ENCODE results near the gene MACROD2. TPM values are rescaled to one million over a fixed set of nuclear protein-coding genes. Genes with fewer than 3 reads are reported as not detected.
A peak's percentile ranks its signal among the peaks of the same experiment; 100 is the strongest.

The MACROD2 gene
- total and polyA plus RNA-seq, 4 donors = 13.0 to 67.1 (median 20.7) TPM

DNA sequence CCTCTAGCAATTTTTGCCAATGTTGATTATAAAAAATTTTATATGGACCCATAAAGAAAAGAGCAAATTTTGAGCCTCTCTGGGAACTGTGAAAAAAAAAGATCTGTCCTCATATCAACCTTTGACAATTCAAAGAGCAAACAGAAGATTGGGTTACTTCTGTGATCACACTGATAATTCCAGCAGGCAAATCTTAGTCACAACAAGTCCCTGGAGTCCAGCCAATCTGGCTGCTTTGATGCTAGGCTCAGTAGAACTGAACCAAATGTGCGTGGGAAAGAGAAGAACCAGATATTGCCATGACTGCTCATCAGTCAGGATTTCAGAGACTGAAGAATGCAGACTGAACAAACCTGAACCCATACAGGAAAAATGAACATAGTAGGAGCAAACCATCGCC lies 780.5 kb downstream of the MACROD2 start:
- no peaks in the 10 kb centered on the region for H3K27me3 ChIP-seq (ENCODE audit: control insufficient read depth in 3 of 3, insufficient read depth in 3 of 3, low read length in 2 of 3)
- no peaks in the 10 kb centered on the region for H3K36me3 ChIP-seq (ENCODE audit: control insufficient read depth in 4 of 4, insufficient read depth in 4 of 4, low read length in 4 of 4)
- TF ChIP-seq, protein P1, sequence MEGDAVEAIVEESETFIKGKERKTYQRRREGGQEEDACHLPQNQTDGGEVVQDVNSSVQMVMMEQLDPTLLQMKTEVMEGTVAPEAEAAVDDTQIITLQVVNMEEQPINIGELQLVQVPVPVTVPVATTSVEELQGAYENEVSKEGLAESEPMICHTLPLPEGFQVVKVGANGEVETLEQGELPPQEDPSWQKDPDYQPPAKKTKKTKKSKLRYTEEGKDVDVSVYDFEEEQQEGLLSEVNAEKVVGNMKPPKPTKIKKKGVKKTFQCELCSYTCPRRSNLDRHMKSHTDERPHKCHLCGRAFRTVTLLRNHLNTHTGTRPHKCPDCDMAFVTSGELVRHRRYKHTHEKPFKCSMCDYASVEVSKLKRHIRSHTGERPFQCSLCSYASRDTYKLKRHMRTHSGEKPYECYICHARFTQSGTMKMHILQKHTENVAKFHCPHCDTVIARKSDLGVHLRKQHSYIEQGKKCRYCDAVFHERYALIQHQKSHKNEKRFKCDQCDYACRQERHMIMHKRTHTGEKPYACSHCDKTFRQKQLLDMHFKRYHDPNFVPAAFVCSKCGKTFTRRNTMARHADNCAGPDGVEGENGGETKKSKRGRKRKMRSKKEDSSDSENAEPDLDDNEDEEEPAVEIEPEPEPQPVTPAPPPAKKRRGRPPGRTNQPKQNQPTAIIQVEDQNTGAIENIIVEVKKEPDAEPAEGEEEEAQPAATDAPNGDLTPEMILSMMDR (IDR thresholded peaks at IDR 0.05; ENCODE audit: control extremely low read depth, extremely low read depth) = no peak
- no peaks in the 10 kb centered on the region for H3K4me1 ChIP-seq (ENCODE audit: control insufficient read depth in 5 of 5, insufficient read depth in 5 of 5, low read length in 5 of 5)
- DNase-seq (peak in 1 of 3 donors; percentile 47), ATAC-seq (ENCODE audit: insufficient read depth, low FRiP score) (no peak)
- H3K4me3 ChIP-seq = no peak overlapping the region
- WGBS, 2 donors = 68 to 94% methylated on average over 2 of the region's 2 CpGs
- H3K9ac ChIP-seq (ENCODE audit: insufficient read depth in 1 of 2, low read length in 2 of 2) = no peak overlapping the region
- no peak overlapping the region for H3K27ac ChIP-seq (ENCODE audit: low read depth in 1 of 2, low read length in 1 of 2)
- peaks cover 0 to 4% (median 0%) of the 10 kb centered on the region in 4 donors for H3K9me3 ChIP-seq (ENCODE audit: control insufficient read depth in 4 of 4, insufficient read depth in 3 of 4, low read length in 3 of 4)

DNA sequence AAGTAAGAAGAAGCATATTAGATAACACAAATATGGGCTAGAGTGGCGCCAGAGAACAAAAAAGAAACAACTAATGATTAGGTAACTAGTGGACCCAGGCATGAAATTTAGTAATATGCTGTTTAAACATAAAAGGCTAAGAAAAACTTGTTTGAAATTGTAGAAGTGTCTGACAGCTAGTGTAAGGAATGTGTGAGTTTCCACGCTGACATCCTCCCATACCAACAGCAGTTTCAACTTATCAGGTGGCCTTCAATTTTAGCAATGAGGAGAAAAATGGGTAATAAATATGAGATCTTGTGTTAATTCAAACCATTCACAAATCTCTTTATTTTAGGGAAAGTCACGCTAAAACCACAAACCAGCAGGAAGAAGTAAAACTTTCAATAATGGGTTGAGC lies 782.3 kb downstream of the MACROD2 start:
- H3K4me1 ChIP-seq (ENCODE audit: control insufficient read depth in 5 of 5, insufficient read depth in 5 of 5, low read length in 5 of 5) = no peaks in the 10 kb centered on the region
- DNase-seq (no peak), ATAC-seq (ENCODE audit: insufficient read depth, low FRiP score) (no peak)
- peaks cover 0 to 4% (median 0%) of the 10 kb centered on the region in 4 donors for H3K9me3 ChIP-seq (ENCODE audit: control insufficient read depth in 4 of 4, insufficient read depth in 3 of 4, low read length in 3 of 4)
- H3K27ac ChIP-seq (ENCODE audit: low read depth in 1 of 2, low read length in 1 of 2) = no peak overlapping the region
- H3K9ac ChIP-seq (ENCODE audit: insufficient read depth in 1 of 2, low read length in 2 of 2) = no peak overlapping the region
- no peak overlapping the region for H3K4me3 ChIP-seq
- H3K36me3 ChIP-seq (ENCODE audit: control insufficient read depth in 4 of 4, insufficient read depth in 4 of 4, low read length in 4 of 4) = no peaks in the 10 kb centered on the region
- TF ChIP-seq, protein P1 (IDR thresholded peaks at IDR 0.05; ENCODE audit: control extremely low read depth, extremely low read depth) = no peak
- WGBS, 2 donors = 73 to 76% methylated on average over 3 of the region's 3 CpGs
- no peaks in the 10 kb centered on the region for H3K27me3 ChIP-seq (ENCODE audit: control insufficient read depth in 3 of 3, insufficient read depth in 3 of 3, low read length in 2 of 3)

DNA sequence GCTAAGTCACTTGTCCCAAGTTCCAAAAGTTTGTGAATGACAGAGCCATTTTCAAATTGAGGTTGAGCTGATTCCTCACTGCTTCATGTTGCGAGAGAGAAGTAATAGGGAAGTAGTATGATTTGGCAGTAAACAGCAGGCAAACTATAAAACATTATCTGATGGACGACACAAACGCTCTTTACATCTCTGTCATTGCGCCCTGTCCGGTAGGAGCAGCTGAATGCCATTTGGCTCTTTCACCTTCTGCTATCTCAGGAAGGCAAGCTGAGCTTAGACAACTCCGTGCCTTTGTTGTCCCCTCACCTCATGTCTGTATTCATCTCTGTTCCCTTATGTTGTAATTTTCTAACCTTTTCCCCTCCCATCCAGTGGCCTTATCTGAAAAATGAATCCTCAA lies 782.8 kb downstream of the MACROD2 start:
- DNase-seq = no peak
- H3K27me3 ChIP-seq (ENCODE audit: control insufficient read depth in 3 of 3, insufficient read depth in 3 of 3, low read length in 2 of 3) = no peaks in the 10 kb centered on the region
- H3K4me3 ChIP-seq = no peak overlapping the region
- no peak overlapping the region for H3K9ac ChIP-seq (ENCODE audit: insufficient read depth in 1 of 2, low read length in 2 of 2)
- ATAC-seq (ENCODE audit: insufficient read depth, low FRiP score) = no peak
- 61 to 77% methylated on average over 6 of the region's 6 CpGs for WGBS, 2 donors
- no peaks in the 10 kb centered on the region for H3K36me3 ChIP-seq (ENCODE audit: control insufficient read depth in 4 of 4, insufficient read depth in 4 of 4, low read length in 4 of 4)
- H3K27ac ChIP-seq (ENCODE audit: low read depth in 1 of 2, low read length in 1 of 2) = no peak overlapping the region
- TF ChIP-seq, protein P1 (IDR thresholded peaks at IDR 0.05; ENCODE audit: control extremely low read depth, extremely low read depth) = no peak
- H3K9me3 ChIP-seq (ENCODE audit: control insufficient read depth in 4 of 4, insufficient read depth in 3 of 4, low read length in 3 of 4) = peaks cover 0 to 4% (median 0%) of the 10 kb centered on the region in 4 donors
- no peaks in the 10 kb centered on the region for H3K4me1 ChIP-seq (ENCODE audit: control insufficient read depth in 5 of 5, insufficient read depth in 5 of 5, low read length in 5 of 5)

DNA sequence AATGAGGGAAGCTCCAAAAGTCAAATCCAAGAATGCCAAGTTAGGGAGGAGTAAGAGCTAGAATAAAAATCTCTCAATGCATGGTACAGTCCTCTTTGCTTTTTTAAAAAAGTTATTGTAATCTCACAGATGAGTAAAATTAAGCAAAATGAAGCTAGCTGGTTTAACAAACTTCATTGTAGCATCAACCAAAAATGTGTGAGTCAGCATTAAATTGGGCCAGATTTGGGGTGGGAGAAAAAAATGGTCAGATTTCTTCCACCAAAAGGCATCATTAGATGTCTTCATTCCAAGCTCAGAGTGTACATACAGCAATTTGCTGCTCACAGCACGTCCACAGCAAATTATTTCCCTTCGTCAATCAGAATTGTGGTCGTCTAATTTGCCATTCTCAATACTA lies 783.6 kb downstream of the MACROD2 start:
- ATAC-seq (ENCODE audit: insufficient read depth, low FRiP score) = no peak
- Histone ChIP-seq H3K9me3 (ENCODE audit: control insufficient read depth in 4 of 4, insufficient read depth in 3 of 4, low read length in 3 of 4) (peaks cover 0 to 4% (median 0%) of the 10 kb centered on the region in 4 donors), H3K36me3 (ENCODE audit: control insufficient read depth in 4 of 4, insufficient read depth in 4 of 4, low read length in 4 of 4) (no peaks in the 10 kb centered on the region), H3K9ac (ENCODE audit: insufficient read depth in 1 of 2, low read length in 2 of 2) (no peak overlapping the region), H3K4me3 (no peak overlapping the region), H3K27me3 (ENCODE audit: control insufficient read depth in 3 of 3, insufficient read depth in 3 of 3, low read length in 2 of 3) (no peaks in the 10 kb centered on the region), H3K4me1 (ENCODE audit: control insufficient read depth in 5 of 5, insufficient read depth in 5 of 5, low read length in 5 of 5) (no peaks in the 10 kb centered on the region), H3K27ac (ENCODE audit: low read depth in 1 of 2, low read length in 1 of 2) (no peak overlapping the region)
- TF ChIP-seq, protein P1 (IDR thresholded peaks at IDR 0.05; ENCODE audit: control extremely low read depth, extremely low read depth) = no peak
- no peak for DNase-seq
- WGBS, 2 donors = 91 to 92% methylated on average over 3 of the region's 3 CpGs

Measured in lung (tissue), 12 donors.